ENCODE data around the gene RTP2.

DNA sequence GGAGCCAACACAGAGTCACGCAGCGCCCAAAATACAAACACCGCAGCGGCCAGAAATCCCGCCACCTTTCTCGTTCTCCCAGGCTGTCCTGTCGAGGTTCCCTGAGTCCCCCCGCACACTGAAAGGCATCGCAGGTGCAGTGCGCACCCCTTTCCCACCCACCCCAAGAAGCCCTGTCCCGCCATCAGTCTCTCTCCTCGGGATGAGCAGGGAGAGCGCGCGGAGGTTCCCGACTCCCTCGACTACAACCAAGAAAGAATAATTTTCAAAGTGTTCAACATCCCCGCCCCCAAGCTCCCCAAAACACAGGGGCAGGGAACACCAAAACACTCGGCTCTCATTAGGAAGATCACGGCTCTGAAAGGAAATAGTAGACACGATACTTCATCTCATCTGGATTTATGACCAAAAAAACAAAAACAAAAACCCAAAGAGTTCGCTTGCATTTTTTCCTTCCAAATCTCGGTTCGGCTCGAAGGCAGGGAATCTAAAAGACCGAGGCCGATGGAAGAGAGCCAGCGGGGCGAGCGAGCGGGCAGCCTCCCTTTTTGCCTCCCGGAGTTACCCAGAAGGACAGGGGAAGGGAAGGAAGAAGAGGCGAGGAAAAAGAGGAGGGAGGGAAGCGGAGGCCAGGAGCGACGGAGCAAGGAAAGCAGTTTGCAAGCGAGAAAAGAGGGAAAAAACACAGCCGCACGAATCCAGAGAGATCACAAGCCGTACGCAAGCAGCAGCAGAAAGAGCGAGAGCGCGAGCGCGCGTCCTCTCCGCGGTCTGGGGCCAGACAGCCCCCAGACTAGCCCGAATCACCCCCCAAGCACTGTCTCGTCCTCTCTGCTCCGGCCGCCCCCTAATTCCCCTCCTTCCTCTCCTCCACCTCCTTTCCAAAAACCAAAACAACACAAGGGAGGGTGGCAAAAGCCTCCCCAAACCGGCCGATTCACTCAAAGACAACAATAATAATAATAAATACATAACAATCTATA, 42.1 kb upstream of the RTP2 start:
- TF ChIP-seq, protein P1, sequence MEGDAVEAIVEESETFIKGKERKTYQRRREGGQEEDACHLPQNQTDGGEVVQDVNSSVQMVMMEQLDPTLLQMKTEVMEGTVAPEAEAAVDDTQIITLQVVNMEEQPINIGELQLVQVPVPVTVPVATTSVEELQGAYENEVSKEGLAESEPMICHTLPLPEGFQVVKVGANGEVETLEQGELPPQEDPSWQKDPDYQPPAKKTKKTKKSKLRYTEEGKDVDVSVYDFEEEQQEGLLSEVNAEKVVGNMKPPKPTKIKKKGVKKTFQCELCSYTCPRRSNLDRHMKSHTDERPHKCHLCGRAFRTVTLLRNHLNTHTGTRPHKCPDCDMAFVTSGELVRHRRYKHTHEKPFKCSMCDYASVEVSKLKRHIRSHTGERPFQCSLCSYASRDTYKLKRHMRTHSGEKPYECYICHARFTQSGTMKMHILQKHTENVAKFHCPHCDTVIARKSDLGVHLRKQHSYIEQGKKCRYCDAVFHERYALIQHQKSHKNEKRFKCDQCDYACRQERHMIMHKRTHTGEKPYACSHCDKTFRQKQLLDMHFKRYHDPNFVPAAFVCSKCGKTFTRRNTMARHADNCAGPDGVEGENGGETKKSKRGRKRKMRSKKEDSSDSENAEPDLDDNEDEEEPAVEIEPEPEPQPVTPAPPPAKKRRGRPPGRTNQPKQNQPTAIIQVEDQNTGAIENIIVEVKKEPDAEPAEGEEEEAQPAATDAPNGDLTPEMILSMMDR (conservative IDR thresholded peaks at IDR 0.05 in 1 of 2, IDR thresholded peaks at IDR 0.05 in 1 of 2; ENCODE audit: extremely low read depth in 1 of 2, insufficient read depth in 1 of 2, low read depth in 1 of 2, low read length in 2 of 2): no peak
- no peak for TF ChIP-seq EZH2 (IDR thresholded peaks at IDR 0.05; ENCODE audit: borderline replicate concordance, low read length)

Measured in mammary epithelial cell (primary cell).